Left lung (tissue), 10 donors: ENCODE data around the gene LPIN3. TPM values are rescaled to one million over a fixed set of nuclear protein-coding genes. Genes with fewer than 3 reads are reported as not detected.

Experiments
- ATAC-seq: fragments of 200-7000 bp; cut with Tn5 transposase; one replicate; pipeline ENCODE4 v1.9.1; 2020; ENCODE audit warnings: moderate library complexity
- DNase-seq, 4 donors: peaks; one replicate each; pipeline ENCODE4 v3.0.0-alpha.2; 2013 to 2020
- H3K27ac ChIP-seq, 2 donors: fragments of 200-600 bp; sonication (generic) in 1 of 2; one replicate each; pipeline versions ENCODE4 v1.5.0 to v1.8.0; 2020 to 2021
- H3K27me3 ChIP-seq, 2 donors: fragments of 200-600 bp; sonication (generic) in 1 of 2; one replicate each; pipeline versions ENCODE4 v1.5.0 to v1.8.0; 2020 to 2021
- H3K36me3 ChIP-seq, 2 donors: fragments of 200-600 bp; sonication (generic) in 1 of 2; one replicate each; pipeline versions ENCODE4 v1.5.0 to v1.8.0; 2020 to 2021
- H3K4me1 ChIP-seq, 2 donors: fragments of 200-600 bp; one replicate each; pipeline ENCODE4 v1.8.0; 2021
- H3K4me3 ChIP-seq, 2 donors: fragments of 200-600 bp; sonication (generic) in 1 of 2; one replicate each; pipeline versions ENCODE4 v1.5.0 to v1.8.0; 2020 to 2021; ENCODE audit warnings: mild to moderate bottlenecking in 1 of 2
- H3K9me3 ChIP-seq, 2 donors: fragments of 200-600 bp; sonication (generic) in 1 of 2; one replicate each; pipeline versions ENCODE4 v1.5.0 to v1.8.0; 2020 to 2021
- intact Hi-C, 2 donors: fragments of 100-400 bp; cut with DNase I; formaldehyde crosslinking; loops; one replicate each; pipeline versions ENCODE4 v1.11.2 to v1.14.2; 2022
- polyA plus RNA-seq, 6 donors: library from polyadenylated mRNA; unstranded; fragments of 120-200 nt; gene quantifications; one replicate each; pipeline ENCODE4 v1.2.1, GENCODE V29; 2013; ENCODE audit not compliant: insufficient read length in 6 of 6
- total RNA-seq, 2 donors: library from RNA; stranded (reverse); fragmentation: NEBNext Ultra II Directional; extraction: Animal tissue kit (Norgen Biotek cat#: 25700); gene quantifications; one replicate each; pipeline ENCODE4 v1.2.1, GENCODE V29; 2021
- TF ChIP-seq, protein P1 (sequence below), 2 donors: fragments of 200-600 bp; sonication (generic) in 1 of 2; IDR thresholded peaks; one replicate each; pipeline versions ENCODE4 v1.5.0 to v1.8.0; 2021; ENCODE audit warnings: antibody characterized with exemption in 2 of 2
- donor health status: DM: no; HTN: yes; CAD: no.
- donor health status: DM: no; HTN: no; CAD: no.

Gene LPIN3
- total and polyA plus RNA-seq, 8 donors = 9.6 to 20.4 (median 14.2) TPM

DNA sequence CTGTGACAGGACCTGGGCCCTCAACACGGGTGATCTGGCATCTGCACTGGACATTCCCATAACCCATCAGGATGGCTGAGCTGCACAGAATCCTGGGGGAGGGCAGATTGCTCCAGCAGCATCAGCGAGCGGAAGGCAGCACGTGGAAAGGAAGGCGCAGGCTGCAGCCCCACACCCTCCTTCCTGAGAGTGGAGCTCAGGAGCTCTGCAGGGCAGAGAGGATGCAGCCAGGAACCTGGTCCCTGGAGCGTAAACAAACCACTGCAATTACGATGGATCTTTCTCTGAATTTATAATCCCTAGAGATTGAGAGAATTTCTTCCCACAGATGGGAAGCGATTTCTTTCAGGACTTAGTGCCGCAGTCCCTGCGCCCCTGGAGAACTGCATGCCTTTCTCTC lies 65.7 kb downstream of the LPIN3 start:
- ATAC-seq (peak; percentile 25), DNase-seq (no peak)
- Histone ChIP-seq H3K36me3 (peaks cover 0 to 78% of the 10 kb centered on the region in 2 donors), H3K27ac (no peak overlapping the region), H3K4me1 (no peaks in the 10 kb centered on the region), H3K9me3 (no peaks in the 10 kb centered on the region), H3K4me3 (no peak overlapping the region), H3K27me3 (no peaks in the 10 kb centered on the region)
- TF ChIP-seq, protein P1, sequence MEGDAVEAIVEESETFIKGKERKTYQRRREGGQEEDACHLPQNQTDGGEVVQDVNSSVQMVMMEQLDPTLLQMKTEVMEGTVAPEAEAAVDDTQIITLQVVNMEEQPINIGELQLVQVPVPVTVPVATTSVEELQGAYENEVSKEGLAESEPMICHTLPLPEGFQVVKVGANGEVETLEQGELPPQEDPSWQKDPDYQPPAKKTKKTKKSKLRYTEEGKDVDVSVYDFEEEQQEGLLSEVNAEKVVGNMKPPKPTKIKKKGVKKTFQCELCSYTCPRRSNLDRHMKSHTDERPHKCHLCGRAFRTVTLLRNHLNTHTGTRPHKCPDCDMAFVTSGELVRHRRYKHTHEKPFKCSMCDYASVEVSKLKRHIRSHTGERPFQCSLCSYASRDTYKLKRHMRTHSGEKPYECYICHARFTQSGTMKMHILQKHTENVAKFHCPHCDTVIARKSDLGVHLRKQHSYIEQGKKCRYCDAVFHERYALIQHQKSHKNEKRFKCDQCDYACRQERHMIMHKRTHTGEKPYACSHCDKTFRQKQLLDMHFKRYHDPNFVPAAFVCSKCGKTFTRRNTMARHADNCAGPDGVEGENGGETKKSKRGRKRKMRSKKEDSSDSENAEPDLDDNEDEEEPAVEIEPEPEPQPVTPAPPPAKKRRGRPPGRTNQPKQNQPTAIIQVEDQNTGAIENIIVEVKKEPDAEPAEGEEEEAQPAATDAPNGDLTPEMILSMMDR (IDR thresholded peaks at IDR 0.05) = no peak
- intact Hi-C loops = no loop called here

DNA sequence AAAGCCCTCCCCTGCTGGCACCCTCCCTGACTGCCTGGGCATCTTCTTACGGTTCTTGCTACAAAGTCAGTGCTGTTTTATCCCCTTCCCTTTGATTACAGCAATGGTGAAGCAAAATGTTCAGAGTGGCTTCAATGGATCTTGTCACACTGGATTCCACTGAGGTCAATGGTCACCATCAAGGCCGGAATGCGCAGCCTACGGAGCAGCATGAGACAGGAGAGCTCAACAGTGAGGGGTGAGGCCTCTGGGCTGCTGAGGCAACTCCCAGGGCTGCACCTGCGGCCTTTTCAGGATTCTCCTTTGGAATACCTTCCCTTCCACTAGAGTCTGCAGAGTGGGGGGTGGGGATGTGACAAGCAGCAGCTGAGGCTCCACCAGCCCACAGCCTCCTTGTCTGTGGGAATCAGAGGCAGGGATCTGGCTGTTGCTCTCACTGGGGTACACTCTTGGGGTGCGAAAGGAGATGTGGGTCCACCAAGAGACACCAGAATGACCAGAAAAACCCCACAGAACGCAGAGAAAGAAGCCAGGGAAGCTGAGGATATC lies 66.3 kb downstream of the LPIN3 start:
- Histone ChIP-seq H3K36me3 (peaks cover 0 to 83% of the 10 kb centered on the region in 2 donors), H3K9me3 (no peaks in the 10 kb centered on the region), H3K27me3 (no peaks in the 10 kb centered on the region), H3K27ac (no peak overlapping the region), H3K4me1 (no peaks in the 10 kb centered on the region), H3K4me3 (no peak overlapping the region)
- no peak for DNase-seq
- TF ChIP-seq, protein P1 (IDR thresholded peaks at IDR 0.05) = no peak
- ATAC-seq = no peak
- intact Hi-C loops = no loop called here

DNA sequence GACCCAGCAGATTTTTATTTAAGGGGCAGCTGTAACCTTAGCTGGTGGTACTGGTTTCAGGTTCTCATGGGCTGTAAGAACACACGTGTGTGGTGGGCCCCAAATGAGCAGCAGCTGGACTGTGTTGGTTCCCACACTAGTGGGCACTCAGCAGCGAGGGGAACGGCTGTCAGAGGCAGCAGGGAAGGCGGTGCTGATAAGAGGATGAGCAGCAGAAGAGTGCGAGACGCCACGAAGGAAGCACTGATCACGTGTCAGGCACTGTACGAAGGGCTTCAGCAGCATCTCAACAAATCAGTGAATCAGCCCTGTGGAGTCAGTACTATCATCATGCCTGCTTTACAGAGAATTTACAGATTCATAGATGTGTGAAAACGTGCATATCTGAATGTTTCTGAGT lies 67.0 kb downstream of the LPIN3 start:
- DNase-seq = no peak
- Histone ChIP-seq H3K36me3 (peaks cover 0 to 90% of the 10 kb centered on the region in 2 donors), H3K27me3 (no peaks in the 10 kb centered on the region), H3K9me3 (no peaks in the 10 kb centered on the region), H3K4me1 (no peaks in the 10 kb centered on the region), H3K27ac (no peak overlapping the region), H3K4me3 (no peak overlapping the region)
- TF ChIP-seq, protein P1 (IDR thresholded peaks at IDR 0.05) = no peak
- ATAC-seq = no peak
- intact Hi-C loops = no loop called here

DNA sequence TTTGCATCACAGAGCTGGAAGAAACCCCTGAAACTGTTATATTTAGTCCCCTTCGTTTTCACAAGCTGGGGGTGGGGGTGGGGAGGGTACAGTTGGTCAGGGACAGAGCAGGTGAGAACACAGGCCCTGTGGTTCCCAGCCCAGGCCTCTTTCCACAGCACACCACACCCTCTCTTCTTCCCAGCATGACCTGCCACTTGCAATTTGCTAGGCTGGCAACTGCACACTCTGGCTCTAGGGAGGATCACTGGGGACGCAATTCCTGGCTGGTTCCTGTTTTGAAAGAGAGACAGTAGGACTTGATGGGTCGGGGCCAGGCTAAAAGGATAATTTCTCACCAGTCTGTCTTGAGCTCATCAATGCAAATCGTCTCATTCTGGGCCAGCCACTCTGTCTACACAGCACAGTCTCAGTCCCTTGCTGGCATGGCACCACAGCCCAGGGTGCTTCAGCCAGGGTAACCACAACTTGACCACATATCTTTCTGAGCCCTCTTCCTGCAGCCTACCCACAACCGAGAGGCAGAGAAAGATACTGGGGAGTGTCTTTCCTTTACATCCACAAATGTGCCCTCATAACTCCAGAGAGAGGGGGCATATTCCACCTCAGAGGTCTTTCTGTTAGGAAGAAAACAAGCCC lies 67.7 kb downstream of the LPIN3 start:
- intact Hi-C loops = no loop called here
- H3K27me3 ChIP-seq = no peaks in the 10 kb centered on the region
- H3K27ac ChIP-seq = no peak overlapping the region
- no peak overlapping the region for H3K4me3 ChIP-seq
- H3K9me3 ChIP-seq = no peaks in the 10 kb centered on the region
- H3K4me1 ChIP-seq = no peaks in the 10 kb centered on the region
- TF ChIP-seq, protein P1 (IDR thresholded peaks at IDR 0.05) = no peak
- ATAC-seq (no peak), DNase-seq (no peak)
- H3K36me3 ChIP-seq = peaks cover 0 to 95% of the 10 kb centered on the region in 2 donors

DNA sequence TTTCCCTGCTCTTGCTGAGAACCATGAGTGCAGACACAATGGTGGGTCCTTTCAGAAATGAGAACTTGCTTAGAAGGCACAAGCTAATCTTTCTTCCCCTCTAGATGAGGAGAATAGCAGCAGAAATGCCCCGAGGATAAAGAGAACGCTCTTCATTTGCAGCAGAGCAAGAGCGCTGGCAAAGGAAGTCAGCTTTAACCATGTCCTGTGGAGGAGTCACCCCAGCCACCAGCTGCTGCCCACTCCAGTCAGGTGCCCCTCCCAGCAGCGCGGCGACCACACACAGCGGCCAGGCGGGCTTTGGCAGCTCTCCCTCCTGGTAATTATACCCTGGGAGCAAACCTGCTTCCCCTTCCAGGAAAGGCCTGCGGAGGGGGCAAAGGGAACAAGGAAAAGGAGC lies 68.4 kb downstream of the LPIN3 start:
- ATAC-seq (no peak), DNase-seq (no peak)
- Histone ChIP-seq H3K27me3 (no peaks in the 10 kb centered on the region), H3K27ac (no peak overlapping the region), H3K4me3 (no peak overlapping the region), H3K36me3 (peaks cover 0 to 95% of the 10 kb centered on the region in 2 donors), H3K4me1 (no peaks in the 10 kb centered on the region), H3K9me3 (no peaks in the 10 kb centered on the region)
- TF ChIP-seq, protein P1 (IDR thresholded peaks at IDR 0.05) = no peak
- intact Hi-C loops = no loop called here

Other genes starting within 250 kb of the LPIN3 start
- gene PLCG1, start 203.3 kb upstream of the LPIN3 start, total RNA-seq = 100 to 1,000 TPM in 1 of 2 donors, 10 to 100 TPM in 1; 64.9 to 121 TPM
- gene PLCG1, start 203.3 kb upstream of the LPIN3 start, polyA plus RNA-seq = 100 to 1,000 TPM; 180 to 251 (median 213) TPM
- 10 to 100 TPM; 45.9 to 47.9 TPM for gene ZHX3, start 23.1 kb upstream of the LPIN3 start, total RNA-seq
- gene ZHX3, start 23.1 kb upstream of the LPIN3 start, polyA plus RNA-seq = 10 to 100 TPM in 5 of 6 donors, 1 to 10 TPM in 1; 8.1 to 12.9 (median 10.9) TPM
- gene EMILIN3, start 26.0 kb downstream of the LPIN3 start, total RNA-seq = under 1 TPM; 0.08 to 0.29 TPM
- gene EMILIN3, start 26.0 kb downstream of the LPIN3 start, polyA plus RNA-seq = 1 to 10 TPM; 1.4 to 2.5 (median 2.3) TPM